CD8-positive, alpha-beta memory T cell (primary cell): ENCODE data around the gene THOP1. TPM values are rescaled to one million over a fixed set of nuclear protein-coding genes. Genes with fewer than 3 reads are reported as not detected.

Experiments
- CTCF ChIA-PET: fragments of 350-600 bp; sonication (Branson Sonifier 250); formaldehyde crosslinking; loops from one replicate; lab custom pipeline; 2021; ENCODE audit warnings: antibody characterized with exemption; lab: Charles Lee
- POLR2A ChIA-PET: fragments of 350-600 bp; sonication (Branson Sonifier 250); formaldehyde crosslinking; loops from one replicate; lab custom pipeline; 2021; ENCODE audit warnings: antibody characterized with exemption; lab: Charles Lee
- DNase-seq, 5 donors: peaks; one replicate each; pipeline versions ENCODE4 v3.0.0 to v3.0.0-alpha.2; 2020 to 2022; ENCODE audit warnings: mixed read lengths in 1 of 5
- H3K27ac ChIP-seq: one replicate; pipeline ENCODE4 v1.7.0; 2013; ENCODE audit warnings: low read depth, mild to moderate bottlenecking, low read length, moderate library complexity
- H3K27me3 ChIP-seq: 2 replicates; pipeline ENCODE4 v1.7.0; 2013; ENCODE audit warnings: low read length, mild to moderate bottlenecking; ENCODE audit not compliant: insufficient read depth, poor library complexity, severe bottlenecking
- H3K36me3 ChIP-seq: 2 replicates; pipeline ENCODE4 v1.7.0; 2013; ENCODE audit warnings: mild to moderate bottlenecking, low read length, moderate library complexity; ENCODE audit not compliant: insufficient read depth
- H3K4me1 ChIP-seq: 2 replicates; pipeline ENCODE4 v1.7.0; 2013; ENCODE audit warnings: mild to moderate bottlenecking, low read length, moderate library complexity; ENCODE audit not compliant: insufficient read depth
- H3K4me3 ChIP-seq: 2 replicates; pipeline ENCODE4 v1.7.0; 2013; ENCODE audit warnings: mild to moderate bottlenecking, low read length
- H3K9me3 ChIP-seq: 2 replicates; pipeline ENCODE4 v1.7.0; 2013; ENCODE audit warnings: mild to moderate bottlenecking, low read length
- H3K27ac Mint-ChIP-seq, 8 donors: one replicate each; pipeline ENCODE4 v1.8.0; 2020 to 2021; ENCODE audit warnings: mixed read lengths in 8 of 8, mild to moderate bottlenecking in 6 of 8, inconsistent platforms in 3 of 8, moderate library complexity in 3 of 8
- H3K27me3 Mint-ChIP-seq, 2 donors: one replicate each; pipeline ENCODE4 v1.8.0; 2020 to 2021; ENCODE audit warnings: mixed read lengths in 2 of 2, mild to moderate bottlenecking in 1 of 2, moderate library complexity in 1 of 2
- H3K36me3 Mint-ChIP-seq, 3 donors: one replicate each; pipeline ENCODE4 v1.8.0; 2020 to 2021; ENCODE audit warnings: mixed read lengths in 3 of 3, inconsistent platforms in 1 of 3, mild to moderate bottlenecking in 1 of 3
- H3K4me1 Mint-ChIP-seq, 3 donors: one replicate each; pipeline ENCODE4 v1.8.0; 2020 to 2021; ENCODE audit warnings: mixed read lengths in 3 of 3, inconsistent platforms in 1 of 3, mild to moderate bottlenecking in 1 of 3
- H3K4me3 Mint-ChIP-seq, 7 donors: one replicate each; pipeline ENCODE4 v1.8.0; 2020 to 2021; ENCODE audit warnings: mixed read lengths in 7 of 7, mild to moderate bottlenecking in 6 of 7, moderate library complexity in 4 of 7, inconsistent platforms in 2 of 7
- H3K9me3 Mint-ChIP-seq, 5 donors: one replicate each; pipeline ENCODE4 v1.8.0; 2020 to 2022; ENCODE audit warnings: mixed read lengths in 5 of 5, mild to moderate bottlenecking in 3 of 5, moderate library complexity in 2 of 5, inconsistent platforms in 1 of 5
- polyA plus RNA-seq: library from polyadenylated mRNA; unstranded; fragments of 300-500 nt; fragmentation: Illumina TruSeq; gene quantifications from one replicate; pipeline ENCODE4 v1.2.3, GENCODE V29; 2021
- total RNA-seq, 2 experiments: library from RNA; stranded (reverse); gene quantifications; one replicate each; pipeline ENCODE4 v1.2.3, GENCODE V29; 2021

Gene THOP1
- total and polyA plus RNA-seq, 3 experiments from 2014 or later: 40.2 to 178 (median 169) TPM

- H3K27ac Mint-ChIP-seq: peak overlapping the region in 5 of 8 donors; percentile 12 to 66 (median 49)
These were observed 65.1 kb downstream of the THOP1 start for GRCh38 chr19:2850256-2850925.

GRCh38 chr19:2852598-2852997 lies 67.3 kb downstream of the THOP1 start:
- no peak for DNase-seq
- Mint-ChIP-seq H3K36me3 (peaks cover 34 to 53% (median 52%) of the 10 kb centered on the region in 3 donors), H3K27me3 (no peaks in the 10 kb centered on the region), H3K4me3 (no peak overlapping the region), H3K9me3 (peaks cover 21 to 60% (median 48%) of the 10 kb centered on the region in 5 donors), H3K4me1 (peaks cover 24 to 32% (median 28%) of the 10 kb centered on the region in 3 donors), H3K27ac (no peak overlapping the region)
- Histone ChIP-seq H3K27me3 (no peaks in the 10 kb centered on the region), H3K9me3 (peaks cover 29% of the 10 kb centered on the region), H3K27ac (no peak overlapping the region), H3K36me3 (peaks cover 31% of the 10 kb centered on the region), H3K4me3 (no peak overlapping the region), H3K4me1 (peaks cover 32% of the 10 kb centered on the region)
- ChIA-PET POLR2A (no interaction called here), CTCF (no interaction called here)

More at GRCh38 chr19:2850256-2850925, 65.1 kb downstream of the THOP1 start:
- Histone ChIP-seq H3K27ac (no peak overlapping the region), H3K9me3 (peaks cover 29% of the 10 kb centered on the region), H3K36me3 (peaks cover 31% of the 10 kb centered on the region), H3K4me1 (peaks cover 10% of the 10 kb centered on the region), H3K4me3 (no peak overlapping the region), H3K27me3 (no peaks in the 10 kb centered on the region)
- POLR2A ChIA-PET: no interaction called here
- Mint-ChIP-seq H3K4me3 (peak overlapping the region in 3 of 7 donors; percentile 24 to 62 (median 52)), H3K36me3 (peaks cover 32 to 57% (median 53%) of the 10 kb centered on the region in 3 donors), H3K4me1 (peaks cover 13 to 25% (median 21%) of the 10 kb centered on the region in 3 donors), H3K27me3 (no peaks in the 10 kb centered on the region), H3K9me3 (peaks cover 21 to 55% (median 48%) of the 10 kb centered on the region in 5 donors)
- no peak for DNase-seq
- CTCF ChIA-PET: interaction anchor here (0.9 kb wide), 1 partner anchor 12 kb away, joined by 4 read pairs; no protein-coding TSS in a partner anchor

GRCh38 chr19:2853015-2853606 lies 67.8 kb downstream of the THOP1 start:
- no peak for DNase-seq
- ChIA-PET CTCF (no interaction called here), POLR2A (interaction anchor here (0.6 kb wide), 1 partner anchor 10 kb away, joined by 7 read pairs; no protein-coding TSS in a partner anchor)
- peaks cover 24 to 32% (median 29%) of the 10 kb centered on the region in 3 donors for H3K4me1 Mint-ChIP-seq
- Histone ChIP-seq H3K9me3 (peaks cover 29% of the 10 kb centered on the region), H3K36me3 (peaks cover 31% of the 10 kb centered on the region), H3K27ac (no peak overlapping the region), H3K4me1 (peaks cover 37% of the 10 kb centered on the region), H3K27me3 (no peaks in the 10 kb centered on the region), H3K4me3 (no peak overlapping the region)
- no peak overlapping the region for H3K4me3 Mint-ChIP-seq
- peaks cover 34 to 53% (median 51%) of the 10 kb centered on the region in 3 donors for H3K36me3 Mint-ChIP-seq
- no peaks in the 10 kb centered on the region for H3K27me3 Mint-ChIP-seq
- H3K27ac Mint-ChIP-seq: no peak overlapping the region
- peaks cover 21 to 60% (median 48%) of the 10 kb centered on the region in 5 donors for H3K9me3 Mint-ChIP-seq

GRCh38 chr19:2854849-2855248 lies 69.5 kb downstream of the THOP1 start:
- CTCF ChIA-PET: interaction anchor here (1.3 kb wide), 1 partner anchor 14 kb away, joined by 4 read pairs; the partner anchor contains the start of gene ZNF555
- Mint-ChIP-seq H3K27me3 (no peaks in the 10 kb centered on the region), H3K4me1 (peaks cover 23 to 33% (median 30%) of the 10 kb centered on the region in 3 donors), H3K4me3 (no peak overlapping the region), H3K9me3 (peaks cover 21 to 64% (median 49%) of the 10 kb centered on the region in 5 donors), H3K27ac (no peak overlapping the region), H3K36me3 (peaks cover 34 to 51% (median 50%) of the 10 kb centered on the region in 3 donors)
- Histone ChIP-seq H3K4me1 (peaks cover 38% of the 10 kb centered on the region), H3K27me3 (no peaks in the 10 kb centered on the region), H3K9me3 (peaks cover 29% of the 10 kb centered on the region), H3K4me3 (no peak overlapping the region), H3K36me3 (peaks cover 31% of the 10 kb centered on the region), H3K27ac (no peak overlapping the region)
- no peak for DNase-seq
- POLR2A ChIA-PET: no interaction called here

DNA sequence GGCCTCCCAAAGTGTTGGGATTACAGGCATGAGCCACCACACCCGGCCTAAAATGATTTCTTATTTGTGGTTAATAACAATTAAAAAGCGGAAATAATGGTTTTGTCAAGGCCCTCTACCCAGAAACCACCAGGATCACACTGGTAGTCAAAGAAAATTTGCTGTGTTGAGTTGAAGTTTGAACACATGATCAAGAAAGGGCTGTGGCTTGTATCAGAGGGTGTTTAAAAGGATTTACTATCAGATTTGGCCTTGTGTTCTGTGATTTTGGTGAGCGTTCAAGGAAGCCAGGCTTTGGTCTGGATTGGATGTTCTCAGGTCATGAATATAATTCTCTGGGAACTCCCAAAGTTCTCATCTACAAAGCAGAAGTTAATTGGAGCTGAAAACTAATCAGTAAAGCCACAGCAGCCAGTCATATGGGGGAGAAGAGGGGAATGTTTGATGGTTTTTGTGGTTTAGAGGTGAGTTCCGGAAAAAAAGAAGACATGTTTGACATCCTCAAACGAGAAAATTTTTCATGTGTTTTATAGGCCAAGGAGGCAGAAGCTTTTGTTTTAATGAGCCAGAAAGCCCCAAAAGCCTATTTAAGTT lies 71.3 kb downstream of the THOP1 start:
- H3K36me3 Mint-ChIP-seq: peaks cover 24 to 40% (median 34%) of the 10 kb centered on the region in 3 donors
- no peaks in the 10 kb centered on the region for H3K27me3 Mint-ChIP-seq
- peak in 2 of 5 donors; percentile 46 to 79 for DNase-seq
- Histone ChIP-seq H3K4me3 (no peak overlapping the region), H3K27me3 (no peaks in the 10 kb centered on the region), H3K4me1 (peaks cover 31% of the 10 kb centered on the region), H3K36me3 (peaks cover 22% of the 10 kb centered on the region), H3K27ac (no peak overlapping the region), H3K9me3 (peaks cover 29% of the 10 kb centered on the region)
- H3K4me3 Mint-ChIP-seq: peak overlapping the region in 6 of 7 donors; percentile 4 to 69 (median 44)
- peaks cover 18 to 50% (median 40%) of the 10 kb centered on the region in 5 donors for H3K9me3 Mint-ChIP-seq
- peaks cover 14 to 22% (median 21%) of the 10 kb centered on the region in 3 donors for H3K4me1 Mint-ChIP-seq
- POLR2A ChIA-PET: interaction anchor here (1.0 kb wide), 1 partner anchor 32 kb away, joined by 3 read pairs; no protein-coding TSS in a partner anchor
- CTCF ChIA-PET: no interaction called here
- peak overlapping the region; percentile 27 to 91 (median 74) for H3K27ac Mint-ChIP-seq

DNA sequence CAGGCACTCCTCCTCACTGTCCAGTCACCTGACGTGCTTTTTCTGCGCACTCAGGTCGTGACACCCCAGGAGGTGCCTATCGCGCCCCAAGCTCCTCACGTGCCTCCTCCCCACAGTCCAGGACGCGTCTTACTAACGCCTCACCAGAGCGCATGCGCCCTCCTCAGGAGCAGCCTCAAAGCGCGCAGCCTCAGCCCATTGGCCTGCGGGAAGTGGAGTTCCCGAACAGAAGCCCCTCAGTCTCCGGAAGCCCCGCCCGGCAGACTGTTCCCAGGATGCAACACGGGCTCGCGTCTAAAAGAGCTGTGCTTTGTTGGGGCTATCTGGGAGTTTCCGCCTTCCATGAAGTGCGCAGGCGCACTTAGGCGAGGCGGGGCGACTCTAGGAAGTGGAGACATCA lies 73.6 kb downstream of the THOP1 start:
- peaks cover 5 to 16% (median 11%) of the 10 kb centered on the region in 3 donors for H3K36me3 Mint-ChIP-seq
- DNase-seq: no peak
- Histone ChIP-seq H3K27ac (no peak overlapping the region), H3K9me3 (peaks cover 10% of the 10 kb centered on the region), H3K36me3 (no peaks in the 10 kb centered on the region), H3K4me1 (peaks cover 31% of the 10 kb centered on the region), H3K27me3 (no peaks in the 10 kb centered on the region), H3K4me3 (no peak overlapping the region)
- peaks cover 14 to 22% (median 21%) of the 10 kb centered on the region in 3 donors for H3K4me1 Mint-ChIP-seq
- H3K27me3 Mint-ChIP-seq: peaks cover 1% of the 10 kb centered on the region in 2 donors
- no peak overlapping the region for H3K4me3 Mint-ChIP-seq
- POLR2A ChIA-PET: no interaction called here
- CTCF ChIA-PET: interaction anchor here (0.7 kb wide), 1 partner anchor 18 kb away, joined by 3 read pairs; the partner anchor contains the start of gene ZNF555
- H3K27ac Mint-ChIP-seq: no peak overlapping the region
- peaks cover 6 to 27% (median 16%) of the 10 kb centered on the region in 5 donors for H3K9me3 Mint-ChIP-seq

GRCh38 chr19:2863816-2864215 lies 78.5 kb downstream of the THOP1 start:
- no peak overlapping the region for H3K4me3 Mint-ChIP-seq
- peaks cover 0 to 5% (median 0%) of the 10 kb centered on the region in 3 donors for H3K36me3 Mint-ChIP-seq
- ChIA-PET POLR2A (no interaction called here), CTCF (interaction anchor here (0.7 kb wide), 1 partner anchor 366 kb away, joined by 3 read pairs; no protein-coding TSS in a partner anchor)
- H3K4me1 Mint-ChIP-seq: peaks cover 0 to 5% (median 0%) of the 10 kb centered on the region in 3 donors
- DNase-seq: no peak
- H3K27ac Mint-ChIP-seq: no peak overlapping the region
- H3K27me3 Mint-ChIP-seq: peaks cover 1 to 14% of the 10 kb centered on the region in 2 donors
- Histone ChIP-seq H3K27ac (no peak overlapping the region), H3K27me3 (no peaks in the 10 kb centered on the region), H3K4me1 (no peaks in the 10 kb centered on the region), H3K36me3 (no peaks in the 10 kb centered on the region), H3K4me3 (no peak overlapping the region), H3K9me3 (no peaks in the 10 kb centered on the region)
- peaks cover 0 to 10% (median 3%) of the 10 kb centered on the region in 5 donors for H3K9me3 Mint-ChIP-seq
